PC-3 (cell line): Measurements from ENCODE around the gene ABL1. TPM values are rescaled to one million over a fixed set of nuclear protein-coding genes. Genes with fewer than 3 reads are reported as not detected.

ENCODE experiments used
- ATAC-seq: fragments of 200-7000 bp; cut with Tn5 transposase; 2 replicates; pipeline ENCODE4 v1.9.1; 2020; ENCODE audit warnings: mild to moderate bottlenecking, moderate library complexity
- BruUV-seq: library from RNA; stranded (reverse); fragments of 400-500 nt; replicated peaks from 2 replicates; lab custom pipeline; 2021; lab: Mats Ljungman, UMichigan
- CTCF ChIA-PET: fragments of 300-600 bp; sonication (Branson Sonifier 250); formaldehyde crosslinking; loops from one replicate; lab custom pipeline; 2022; ENCODE audit warnings: antibody characterized with exemption; lab: Charles Lee
- POLR2A ChIA-PET: fragments of 300-600 bp; sonication (Branson Sonifier 250); formaldehyde crosslinking; loops from one replicate; lab custom pipeline; 2022; ENCODE audit warnings: antibody characterized with exemption; ENCODE audit not compliant: unreplicated experiment; lab: Charles Lee
- DNase-seq: peaks from one replicate; pipeline ENCODE4 v3.0.0-alpha.2; 2015
- H2AFZ ChIP-seq: fragments of 300-600 bp; sonication (generic); 2 replicates; pipeline ENCODE4 v1.6.0; 2016; ENCODE audit warnings: antibody characterized with exemption, low read length
- H3F3A ChIP-seq: fragments of 300-600 bp; sonication (generic); one replicate; pipeline ENCODE4 v1.6.0; 2017; ENCODE audit warnings: antibody characterized with exemption, low read length, control low read depth, mild to moderate bottlenecking; ENCODE audit not compliant: unreplicated experiment
- H3K27ac ChIP-seq: fragments of 300-600 bp; sonication (generic); 2 replicates; pipeline ENCODE4 v1.5.1; 2016; ENCODE audit warnings: mild to moderate bottlenecking, low read length
- H3K27me3 ChIP-seq: fragments of 300-600 bp; sonication (generic); 2 replicates; pipeline ENCODE4 v1.6.1; 2016; ENCODE audit warnings: low read length, mixed read lengths
- H3K36me3 ChIP-seq: fragments of 300-600 bp; sonication (generic); 2 replicates; pipeline ENCODE4 v1.6.1; 2016; ENCODE audit warnings: low read depth, mixed run types, low read length, mixed read lengths
- H3K4me1 ChIP-seq: fragments of 300-600 bp; sonication (generic); 2 replicates; pipeline ENCODE4 v1.5.1; 2016; ENCODE audit warnings: low read length; ENCODE audit not compliant: insufficient read depth
- H3K4me2 ChIP-seq: fragments of 300-600 bp; sonication (generic); 2 replicates; pipeline ENCODE4 v1.6.0; 2016; ENCODE audit warnings: low read length
- H3K4me3 ChIP-seq: fragments of 300-600 bp; sonication (generic); 2 replicates; pipeline ENCODE4 v1.5.1; 2016; ENCODE audit warnings: mild to moderate bottlenecking, low read length, mixed read lengths
- H3K79me2 ChIP-seq: fragments of 300-600 bp; sonication (generic); 2 replicates; pipeline ENCODE4 v1.6.1; 2017; ENCODE audit warnings: low read length, mixed read lengths
- H3K9ac ChIP-seq: fragments of 300-600 bp; sonication (generic); 2 replicates; pipeline ENCODE4 v1.6.0; 2016; ENCODE audit warnings: mild to moderate bottlenecking, low read length
- H3K9me2 ChIP-seq: fragments of 300-600 bp; sonication (generic); replicated peaks from 2 replicates; pipeline ENCODE4 v1.6.1; 2016; ENCODE audit warnings: mixed run types, low read length, mixed read lengths
- H3K9me3 ChIP-seq: fragments of 300-600 bp; sonication (generic); 2 replicates; pipeline ENCODE4 v1.6.1; 2016; ENCODE audit warnings: low read length, mixed read lengths
- H4K20me1 ChIP-seq: fragments of 300-600 bp; sonication (generic); 2 replicates; pipeline ENCODE4 v1.6.1; 2016; ENCODE audit warnings: low read length, mixed read lengths
- EZH2 ChIP-seq: fragments of 300-600 bp; sonication (generic); IDR thresholded peaks from one replicate; pipeline ENCODE4 v1.6.1; 2017; ENCODE audit warnings: antibody characterized with exemption, mild to moderate bottlenecking, low read length; ENCODE audit not compliant: unreplicated experiment
- EZH2phosphoT487 ChIP-seq: fragments of 300-600 bp; sonication (generic); IDR thresholded peaks from 2 replicates; pipeline ENCODE4 v1.6.1; 2018; ENCODE audit warnings: mild to moderate bottlenecking, antibody characterized with exemption, low read length, borderline replicate concordance
- intact Hi-C: fragments of 100-400 bp; cut with micrococcal nuclease; formaldehyde crosslinking; loops from 2 replicates; pipeline ENCODE4 v1.9.0; 2023
- total RNA-seq: library from RNA; depleted of rRNA; stranded (reverse); fragments of >200 nt; gene quantifications from 2 replicates; pipeline ENCODE4 v1.2.3, GENCODE V29; 2014
- TF ChIP-seq, protein P1 (sequence below): fragments of 300-600 bp; sonication (generic); conservative IDR thresholded peaks from 2 replicates; pipeline ENCODE4 v1.5.1; 2017; ENCODE audit warnings: antibody characterized with exemption, low read depth, mild to moderate bottlenecking, low read length

Gene ABL1
- total RNA-seq, 1 experiment from 2014 or later, result 22.8 TPM

DNA sequence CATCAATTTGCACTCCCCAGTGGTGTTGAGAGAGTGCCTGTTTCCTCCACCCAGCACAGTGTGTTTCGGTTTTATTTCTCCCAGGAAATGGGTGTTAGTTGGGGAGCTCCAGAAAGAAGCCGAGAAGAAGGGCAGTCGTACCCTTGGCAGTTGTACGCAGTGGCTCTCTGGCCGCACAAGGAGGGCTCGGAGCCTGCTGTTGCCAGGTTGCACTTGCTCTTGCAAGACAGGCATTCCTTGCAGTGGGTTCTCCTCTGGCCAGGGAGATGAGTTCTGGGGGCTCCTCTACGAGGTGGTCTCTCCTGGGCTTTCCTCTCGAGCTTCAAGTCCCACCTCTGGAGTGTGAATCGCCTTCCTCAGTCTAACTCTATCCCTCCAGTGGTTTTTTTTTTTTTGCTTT, 32.5 kb downstream of the ABL1 start:
- intact Hi-C loops, result no loop called here
- Histone ChIP-seq H3K9ac (no peak overlapping the region), H4K20me1 (no peaks in the 10 kb centered on the region)

GRCh38 chr9:130868230-130868629, 33.2 kb downstream of the ABL1 start:
- Histone ChIP-seq H3K79me2 (peaks cover 8% of the 10 kb centered on the region; the same call in 1 of the 2 replicates), H3K4me2 (no peak overlapping the region), H3K36me3 (no peaks in the 10 kb centered on the region; the same call in 1 of the 2 replicates), H2AFZ (no peak overlapping the region), H4K20me1 (no peaks in the 10 kb centered on the region), H3K9ac (no peak overlapping the region), H3F3A (no peaks in the 10 kb centered on the region), H3K4me3 (no peak overlapping the region), H3K27me3 (no peaks in the 10 kb centered on the region), H3K9me2 (no peaks in the 10 kb centered on the region), H3K9me3 (no peaks in the 10 kb centered on the region), H3K4me1 (no peaks in the 10 kb centered on the region), H3K27ac (no peak overlapping the region)
- DNase-seq (no peak), ATAC-seq (no peak)
- ChIA-PET CTCF (no interaction called here), POLR2A (no interaction called here)
- intact Hi-C loops, result no loop called here
- BruUV-seq, result no TSS peak
- TF ChIP-seq EZH2phosphoT487, result no peak
- TF ChIP-seq, protein P1, sequence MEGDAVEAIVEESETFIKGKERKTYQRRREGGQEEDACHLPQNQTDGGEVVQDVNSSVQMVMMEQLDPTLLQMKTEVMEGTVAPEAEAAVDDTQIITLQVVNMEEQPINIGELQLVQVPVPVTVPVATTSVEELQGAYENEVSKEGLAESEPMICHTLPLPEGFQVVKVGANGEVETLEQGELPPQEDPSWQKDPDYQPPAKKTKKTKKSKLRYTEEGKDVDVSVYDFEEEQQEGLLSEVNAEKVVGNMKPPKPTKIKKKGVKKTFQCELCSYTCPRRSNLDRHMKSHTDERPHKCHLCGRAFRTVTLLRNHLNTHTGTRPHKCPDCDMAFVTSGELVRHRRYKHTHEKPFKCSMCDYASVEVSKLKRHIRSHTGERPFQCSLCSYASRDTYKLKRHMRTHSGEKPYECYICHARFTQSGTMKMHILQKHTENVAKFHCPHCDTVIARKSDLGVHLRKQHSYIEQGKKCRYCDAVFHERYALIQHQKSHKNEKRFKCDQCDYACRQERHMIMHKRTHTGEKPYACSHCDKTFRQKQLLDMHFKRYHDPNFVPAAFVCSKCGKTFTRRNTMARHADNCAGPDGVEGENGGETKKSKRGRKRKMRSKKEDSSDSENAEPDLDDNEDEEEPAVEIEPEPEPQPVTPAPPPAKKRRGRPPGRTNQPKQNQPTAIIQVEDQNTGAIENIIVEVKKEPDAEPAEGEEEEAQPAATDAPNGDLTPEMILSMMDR, result no peak
- no peak for TF ChIP-seq EZH2

More for the DNA sequence above, 32.5 kb downstream of the ABL1 start:
- ATAC-seq (no peak), DNase-seq (no peak)
- H3K4me1 ChIP-seq, result no peaks in the 10 kb centered on the region
- H2AFZ ChIP-seq, result no peak overlapping the region
- ChIA-PET POLR2A (no interaction called here), CTCF (no interaction called here)
- no peaks in the 10 kb centered on the region; the same call in 1 of the 2 replicates for H3K36me3 ChIP-seq
- no TSS peak for BruUV-seq
- no peaks in the 10 kb centered on the region for H3K9me2 ChIP-seq
- H3K79me2 ChIP-seq, result peaks cover 8% of the 10 kb centered on the region; the same call in 1 of the 2 replicates
- no peaks in the 10 kb centered on the region for H3K9me3 ChIP-seq
- no peak overlapping the region for H3K4me3 ChIP-seq
- no peak overlapping the region for H3K27ac ChIP-seq
- H3K4me2 ChIP-seq, result no peak overlapping the region
- no peaks in the 10 kb centered on the region for H3F3A ChIP-seq
- no peaks in the 10 kb centered on the region for H3K27me3 ChIP-seq
- TF ChIP-seq EZH2 (no peak), EZH2phosphoT487 (no peak)
- TF ChIP-seq, protein P1, result no peak

DNA sequence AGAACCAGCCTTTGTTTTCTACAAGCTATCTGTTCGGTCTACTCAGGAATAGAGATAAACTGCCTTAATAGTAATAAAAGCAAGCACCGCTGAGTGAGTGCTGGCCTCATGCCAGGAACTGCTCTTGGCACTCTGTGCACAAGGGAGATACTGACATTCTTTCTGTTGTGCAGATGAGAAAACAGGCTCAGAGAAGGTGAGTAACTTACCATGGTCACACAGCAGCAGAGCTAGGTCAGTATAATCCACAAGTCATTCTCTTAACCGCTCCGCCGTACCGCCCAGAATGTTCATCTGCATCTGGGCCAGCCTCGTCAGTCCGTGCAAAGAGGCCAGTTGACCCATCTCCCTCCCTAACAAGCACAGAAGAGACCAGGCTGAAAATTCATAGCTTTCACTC, 34.2 kb downstream of the ABL1 start:
- H3K4me1 ChIP-seq, result no peaks in the 10 kb centered on the region
- H3K79me2 ChIP-seq, result peaks cover 8% of the 10 kb centered on the region; the same call in 1 of the 2 replicates
- no peak overlapping the region for H3K4me2 ChIP-seq
- no peaks in the 10 kb centered on the region for H3K9me2 ChIP-seq
- TF ChIP-seq, protein P1, result no peak
- TF ChIP-seq EZH2phosphoT487, result no peak
- H4K20me1 ChIP-seq, result no peaks in the 10 kb centered on the region
- peaks cover 5% of the 10 kb centered on the region; the same call in 1 of the 2 replicates for H3K36me3 ChIP-seq
- no peaks in the 10 kb centered on the region for H3K9me3 ChIP-seq
- ATAC-seq, result no peak
- H3F3A ChIP-seq, result no peaks in the 10 kb centered on the region
- no peak overlapping the region for H2AFZ ChIP-seq
- no peak overlapping the region for H3K27ac ChIP-seq
- H3K4me3 ChIP-seq, result no peak overlapping the region
- POLR2A ChIA-PET, result no interaction called here
- no TSS peak for BruUV-seq
- DNase-seq, result no peak
- CTCF ChIA-PET, result interaction anchor here (0.6 to 1.4 kb wide), 4 partner anchors 59 to 129 kb away, joined by 3 to 6 read pairs (median 3); no protein-coding TSS in a partner anchor
- no peaks in the 10 kb centered on the region for H3K27me3 ChIP-seq
- intact Hi-C loops, result no loop called here
- H3K9ac ChIP-seq, result no peak overlapping the region
